HL-60 (cell line): ENCODE measurements around the gene ITGA5.

ENCODE experiments used
- DNase-seq, 2 experiments: peaks; one replicate each; pipeline ENCODE4 v3.0.0-alpha.2; 2010 to 2020; ENCODE audit warnings: low read depth in 1 of 2, low spot score in 1 of 2
- H3K27ac ChIP-seq: fragments of 250-450 bp; sonication (Bioruptor Pico); replicated peaks from 2 replicates; pipeline ENCODE4 v1.5.1; 2020; ENCODE audit warnings: mild to moderate bottlenecking, moderate library complexity
- H3K27me3 ChIP-seq: fragments of 250-450 bp; sonication (Bioruptor Pico); 2 replicates; pipeline ENCODE4 v1.5.1; 2021; ENCODE audit warnings: mild to moderate bottlenecking, moderate library complexity; ENCODE audit not compliant: insufficient read depth, poor library complexity, severe bottlenecking
- H3K4me3 ChIP-seq: replicated peaks from 2 replicates; pipeline ENCODE4 v1.5.1; 2011; ENCODE audit warnings: mild to moderate bottlenecking, control low read depth, low read length; ENCODE audit not compliant: insufficient read depth
- CTCF ChIP-seq: IDR thresholded peaks from one replicate; pipeline ENCODE4 v1.5.1; 2011; ENCODE audit warnings: low read length, control low read depth, inconsistent platforms; ENCODE audit not compliant: insufficient read depth
- GABPA ChIP-seq: IDR thresholded peaks from 2 replicates; pipeline ENCODE4 v1.6.1; 2012; ENCODE audit warnings: low read depth
- POLR2AphosphoS5 ChIP-seq: IDR thresholded peaks from 2 replicates; pipeline ENCODE4 v1.6.1; 2012; ENCODE audit warnings: low read depth
- REST ChIP-seq: IDR thresholded peaks from 2 replicates; pipeline ENCODE4 v1.6.1; 2012; ENCODE audit warnings: low read depth; ENCODE audit not compliant: insufficient replicate concordance
- SPI1 ChIP-seq: IDR thresholded peaks from 2 replicates; pipeline ENCODE4 v1.6.1; 2012; ENCODE audit warnings: low read depth, mild to moderate bottlenecking, borderline replicate concordance

Gene ITGA5

GRCh38 chr12:54370171-54370730 is 48.8 kb downstream of the ITGA5 start:
- no peak overlapping the region for H3K27ac ChIP-seq
- DNase-seq = peak in 1 of 2 experiments; percentile 53
- peak; percentile 58 for TF ChIP-seq CTCF
- no peak for TF ChIP-seq POLR2AphosphoS5
- no peaks in the 10 kb centered on the region for H3K27me3 ChIP-seq
- H3K4me3 ChIP-seq = no peak overlapping the region; the same call in 1 of the 2 replicates

GRCh38 chr12:54369597-54370131 is 49.4 kb downstream of the ITGA5 start:
- Histone ChIP-seq H3K4me3 (peak overlapping the region; percentile 28), H3K27ac (no peak overlapping the region; the same call in 1 of the 2 replicates), H3K27me3 (no peaks in the 10 kb centered on the region)
- no peak for DNase-seq
- no peak for TF ChIP-seq CTCF

- peak overlapping the region; percentile 56 for H3K27ac ChIP-seq
- peak; percentile 94 for TF ChIP-seq CTCF
- no peak for TF ChIP-seq GABPA
- no peak for TF ChIP-seq REST
- TF ChIP-seq SPI1 = no peak
- peak; percentile 30; the same call in 1 of the 2 replicates for TF ChIP-seq POLR2AphosphoS5
- peak overlapping the region; percentile 28 for H3K4me3 ChIP-seq
- peak in 1 of 2 experiments; percentile 92 for DNase-seq
- no peaks in the 10 kb centered on the region for H3K27me3 ChIP-seq
Observed at GRCh38 chr12:54368709-54369596, 50.1 kb downstream of the ITGA5 start.

GRCh38 chr12:54368025-54368708 is 50.9 kb downstream of the ITGA5 start:
- H3K4me3 ChIP-seq = no peak overlapping the region

More at GRCh38 chr12:54368025-54368708, 50.9 kb downstream of the ITGA5 start:
- H3K27ac ChIP-seq = peak overlapping the region; percentile 56
- no peaks in the 10 kb centered on the region for H3K27me3 ChIP-seq
- no peak for DNase-seq
- no peak for TF ChIP-seq CTCF
- no peak for TF ChIP-seq REST
- TF ChIP-seq SPI1 = peak; percentile 44; the same call in 1 of the 2 replicates
